ENCODE results near the gene PTPRE.

PTPRE gene

DNA sequence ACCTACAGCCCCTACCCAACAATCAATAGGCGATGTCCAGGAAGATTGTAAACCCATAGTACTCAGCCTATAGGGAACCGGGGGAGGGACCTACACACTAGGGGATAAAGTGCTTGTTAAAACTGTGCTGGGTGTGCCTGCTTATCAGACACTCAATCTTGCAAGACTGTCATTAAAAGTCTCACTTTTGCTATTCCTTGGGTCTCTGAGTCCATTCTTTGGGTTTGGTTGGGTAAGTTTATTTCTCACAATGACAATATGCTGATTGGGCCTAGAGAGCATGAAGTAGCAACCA is 45.6 kb downstream of the PTPRE start:
- Histone ChIP-seq H4K20me1 (ENCODE audit: control insufficient read depth, insufficient read depth, low read depth, low read length) (no peaks in the 10 kb centered on the region), H3K9me3 (ENCODE audit: control insufficient read depth, insufficient read depth, low read length) (no peaks in the 10 kb centered on the region)

DNA sequence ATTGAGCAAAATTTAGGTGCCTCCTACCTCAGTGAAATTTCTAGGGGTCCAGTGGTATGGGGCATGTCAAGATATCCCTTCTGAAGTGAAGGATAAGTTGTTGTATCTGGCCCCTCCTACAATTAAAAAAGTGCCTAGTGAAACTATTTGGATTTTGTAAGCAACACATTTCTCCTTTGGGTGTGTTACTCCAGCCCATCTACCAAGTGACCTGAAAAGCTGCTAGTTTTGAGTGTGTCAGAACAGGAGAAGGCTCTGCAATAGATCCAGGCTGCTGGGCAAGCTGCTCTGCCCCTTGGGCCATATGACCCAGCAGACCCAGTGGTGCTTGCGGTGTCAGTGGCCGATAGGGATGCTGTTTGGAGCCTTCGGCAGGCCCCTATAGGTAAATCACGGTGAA is 46.0 kb downstream of the PTPRE start:
- Histone ChIP-seq H3F3A (ENCODE audit: control insufficient read depth, insufficient read depth) (no peaks in the 10 kb centered on the region), H3K9me3 (ENCODE audit: control insufficient read depth, insufficient read depth, low read length) (no peaks in the 10 kb centered on the region), H3K36me3 (ENCODE audit: control insufficient read depth, low read length) (no peaks in the 10 kb centered on the region), H3K4me2 (ENCODE audit: low read length) (no peak overlapping the region), H3K27me3 (ENCODE audit: control insufficient read depth, low read length) (no peaks in the 10 kb centered on the region), H3K79me2 (ENCODE audit: control insufficient read depth, low read length) (no peaks in the 10 kb centered on the region), H4K20me1 (ENCODE audit: control insufficient read depth, insufficient read depth, low read depth, low read length) (no peaks in the 10 kb centered on the region), H3K27ac (ENCODE audit: low read depth, low read length) (no peak overlapping the region), H3K4me3 (ENCODE audit: low read length) (no peak overlapping the region), H3K9me2 (replicated peaks; ENCODE audit: control insufficient read depth, low read length) (no peaks in the 10 kb centered on the region), H3K4me1 (ENCODE audit: control insufficient read depth, low read length) (no peaks in the 10 kb centered on the region)
- TF ChIP-seq, protein P1, sequence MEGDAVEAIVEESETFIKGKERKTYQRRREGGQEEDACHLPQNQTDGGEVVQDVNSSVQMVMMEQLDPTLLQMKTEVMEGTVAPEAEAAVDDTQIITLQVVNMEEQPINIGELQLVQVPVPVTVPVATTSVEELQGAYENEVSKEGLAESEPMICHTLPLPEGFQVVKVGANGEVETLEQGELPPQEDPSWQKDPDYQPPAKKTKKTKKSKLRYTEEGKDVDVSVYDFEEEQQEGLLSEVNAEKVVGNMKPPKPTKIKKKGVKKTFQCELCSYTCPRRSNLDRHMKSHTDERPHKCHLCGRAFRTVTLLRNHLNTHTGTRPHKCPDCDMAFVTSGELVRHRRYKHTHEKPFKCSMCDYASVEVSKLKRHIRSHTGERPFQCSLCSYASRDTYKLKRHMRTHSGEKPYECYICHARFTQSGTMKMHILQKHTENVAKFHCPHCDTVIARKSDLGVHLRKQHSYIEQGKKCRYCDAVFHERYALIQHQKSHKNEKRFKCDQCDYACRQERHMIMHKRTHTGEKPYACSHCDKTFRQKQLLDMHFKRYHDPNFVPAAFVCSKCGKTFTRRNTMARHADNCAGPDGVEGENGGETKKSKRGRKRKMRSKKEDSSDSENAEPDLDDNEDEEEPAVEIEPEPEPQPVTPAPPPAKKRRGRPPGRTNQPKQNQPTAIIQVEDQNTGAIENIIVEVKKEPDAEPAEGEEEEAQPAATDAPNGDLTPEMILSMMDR (IDR thresholded peaks at IDR 0.05; ENCODE audit: low read depth, low read length, poor library complexity, severe bottlenecking): no peak
- TF ChIP-seq EZH2phosphoT487 (IDR thresholded peaks at IDR 0.05; ENCODE audit: borderline replicate concordance, low read length): no peak

More for the DNA sequence above, 45.6 kb downstream of the PTPRE start:
- Histone ChIP-seq H3K4me2 (ENCODE audit: low read length) (no peak overlapping the region), H3K36me3 (ENCODE audit: control insufficient read depth, low read length) (no peaks in the 10 kb centered on the region), H3F3A (ENCODE audit: control insufficient read depth, insufficient read depth) (no peaks in the 10 kb centered on the region), H3K4me1 (ENCODE audit: control insufficient read depth, low read length) (no peaks in the 10 kb centered on the region), H3K79me2 (ENCODE audit: control insufficient read depth, low read length) (no peaks in the 10 kb centered on the region), H3K27ac (ENCODE audit: low read depth, low read length) (no peak overlapping the region), H3K27me3 (ENCODE audit: control insufficient read depth, low read length) (no peaks in the 10 kb centered on the region), H3K4me3 (ENCODE audit: low read length) (no peak overlapping the region), H3K9me2 (replicated peaks; ENCODE audit: control insufficient read depth, low read length) (no peaks in the 10 kb centered on the region)
- TF ChIP-seq, protein P1 (IDR thresholded peaks at IDR 0.05; ENCODE audit: low read depth, low read length, poor library complexity, severe bottlenecking): no peak
- no peak for TF ChIP-seq EZH2phosphoT487 (IDR thresholded peaks at IDR 0.05; ENCODE audit: borderline replicate concordance, low read length)

DNA sequence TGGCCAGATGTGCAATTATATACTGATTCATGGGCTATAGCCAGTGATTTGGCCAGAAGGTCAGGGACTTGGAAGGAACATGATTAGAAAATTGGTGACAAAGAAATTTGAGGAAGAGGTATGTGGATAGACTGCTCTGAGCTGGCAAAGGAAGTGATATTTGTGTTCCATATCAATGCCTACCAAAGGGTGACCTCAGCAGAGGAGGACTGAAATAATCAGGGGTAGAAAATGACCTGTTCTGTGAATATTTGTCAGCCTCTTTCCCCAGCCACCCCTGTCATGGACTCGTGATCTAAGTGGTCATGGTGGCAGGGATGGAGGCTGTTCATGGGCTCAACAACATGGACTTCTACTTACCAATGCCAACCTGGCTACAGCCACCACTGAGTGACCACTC is 47.0 kb downstream of the PTPRE start:
- Histone ChIP-seq H3K4me3 (ENCODE audit: low read length) (no peak overlapping the region), H3K4me1 (ENCODE audit: control insufficient read depth, low read length) (no peaks in the 10 kb centered on the region), H3K9me3 (ENCODE audit: control insufficient read depth, insufficient read depth, low read length) (no peaks in the 10 kb centered on the region), H4K20me1 (ENCODE audit: control insufficient read depth, insufficient read depth, low read depth, low read length) (no peaks in the 10 kb centered on the region), H3K36me3 (ENCODE audit: control insufficient read depth, low read length) (no peaks in the 10 kb centered on the region), H3K27ac (ENCODE audit: low read depth, low read length) (no peak overlapping the region), H3K79me2 (ENCODE audit: control insufficient read depth, low read length) (no peaks in the 10 kb centered on the region), H3K27me3 (ENCODE audit: control insufficient read depth, low read length) (no peaks in the 10 kb centered on the region), H3K9me2 (replicated peaks; ENCODE audit: control insufficient read depth, low read length) (no peaks in the 10 kb centered on the region), H3F3A (ENCODE audit: control insufficient read depth, insufficient read depth) (no peaks in the 10 kb centered on the region), H3K4me2 (ENCODE audit: low read length) (no peak overlapping the region)
- TF ChIP-seq, protein P1 (IDR thresholded peaks at IDR 0.05; ENCODE audit: low read depth, low read length, poor library complexity, severe bottlenecking): no peak
- TF ChIP-seq EZH2phosphoT487 (IDR thresholded peaks at IDR 0.05; ENCODE audit: borderline replicate concordance, low read length): no peak

DNA sequence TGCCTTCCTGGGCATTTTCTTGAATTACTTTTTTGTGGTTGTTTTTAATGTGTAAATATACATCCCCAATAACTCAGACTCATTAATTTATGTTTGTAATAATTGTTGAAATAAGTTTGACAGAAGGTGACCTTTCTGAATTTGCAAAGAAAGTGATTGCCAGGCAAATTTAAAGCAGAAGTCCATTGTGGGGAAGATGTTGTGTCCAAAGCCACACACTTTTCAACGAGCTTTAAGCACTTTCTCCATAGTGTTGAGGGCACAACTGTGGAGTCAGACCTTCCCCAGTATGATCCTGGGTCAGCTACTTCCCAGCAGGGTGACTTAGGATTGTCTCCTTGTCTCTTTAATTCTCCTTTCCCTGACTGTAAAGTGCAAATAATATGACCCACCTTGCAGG is 52.5 kb downstream of the PTPRE start:
- Histone ChIP-seq H3K79me2 (ENCODE audit: control insufficient read depth, low read length) (no peaks in the 10 kb centered on the region), H4K20me1 (ENCODE audit: control insufficient read depth, insufficient read depth, low read depth, low read length) (no peaks in the 10 kb centered on the region), H3K4me3 (ENCODE audit: low read length) (no peak overlapping the region), H3K4me2 (ENCODE audit: low read length) (no peak overlapping the region), H3K36me3 (ENCODE audit: control insufficient read depth, low read length) (no peaks in the 10 kb centered on the region), H3K9me2 (replicated peaks; ENCODE audit: control insufficient read depth, low read length) (no peaks in the 10 kb centered on the region), H3K27ac (ENCODE audit: low read depth, low read length) (no peak overlapping the region), H3F3A (ENCODE audit: control insufficient read depth, insufficient read depth) (no peaks in the 10 kb centered on the region), H3K9me3 (ENCODE audit: control insufficient read depth, insufficient read depth, low read length) (no peaks in the 10 kb centered on the region), H3K27me3 (ENCODE audit: control insufficient read depth, low read length) (no peaks in the 10 kb centered on the region), H3K4me1 (ENCODE audit: control insufficient read depth, low read length) (no peaks in the 10 kb centered on the region)
- TF ChIP-seq, protein P1 (IDR thresholded peaks at IDR 0.05; ENCODE audit: low read depth, low read length, poor library complexity, severe bottlenecking): no peak
- no peak for TF ChIP-seq EZH2phosphoT487 (IDR thresholded peaks at IDR 0.05; ENCODE audit: borderline replicate concordance, low read length)
